HL-60/S4 treated with retinoic acid at 250 ng/mL for 4 days and 3 days (cell line): ENCODE results near the gene DDX39A.
"Not testable (repeated sequence)": the region's sequence is repeated elsewhere in the genome, so short reads cannot be mapped to it uniquely, and the experiment has no call there.

Experiments
- in situ Hi-C: fragments of 300-500 bp; cut with MboI; formaldehyde crosslinking; loops from 2 replicates; pipeline ENCODE4 v1.7.0; 2022; ENCODE audit warnings: low sequenced_read_pairs

Gene DDX39A

GRCh38 chr19:14419106-14419813, at the start of gene DDX39A:
Gene DDX39A, minus strand, starts transcription at chr19:14419341. Its CDS starts 6,121 bp downstream, at chr19:14413220.
- in situ Hi-C loops = no loop called here

GRCh38 chr19:14467816-14468215, 48.7 kb upstream of the DDX39A start:
- in situ Hi-C loops = no loop called here

GRCh38 chr19:14467391-14467790, 48.2 kb upstream of the DDX39A start:
- in situ Hi-C loops = no loop called here

- in situ Hi-C loops = no loop called here
Measured at GRCh38 chr19:14463747-14464146, 44.6 kb upstream of the DDX39A start.

- in situ Hi-C loops = not testable (repeated sequence)
Measured at GRCh38 chr19:14462401-14462800, 43.3 kb upstream of the DDX39A start.

- in situ Hi-C loops = no loop called here
Measured at GRCh38 chr19:14460935-14461334, 41.8 kb upstream of the DDX39A start.

GRCh38 chr19:14459703-14460102, 40.6 kb upstream of the DDX39A start:
- in situ Hi-C loops = no loop called here

- in situ Hi-C loops = not testable (repeated sequence)
Measured at GRCh38 chr19:14452303-14452702, 33.2 kb upstream of the DDX39A start.

- in situ Hi-C loops = no loop called here
Measured at GRCh38 chr19:14450876-14451275, 31.7 kb upstream of the DDX39A start.

- in situ Hi-C loops = no loop called here
Measured at GRCh38 chr19:14450168-14450874, 31.2 kb upstream of the DDX39A start.

GRCh38 chr19:14449321-14449720, 30.2 kb upstream of the DDX39A start:
- in situ Hi-C loops = no loop called here

- in situ Hi-C loops = no loop called here
Measured at GRCh38 chr19:14446336-14447036, 27.3 kb upstream of the DDX39A start.

- in situ Hi-C loops = no loop called here
Measured at GRCh38 chr19:14443632-14444216, 24.6 kb upstream of the DDX39A start.

GRCh38 chr19:14442891-14443631, 23.9 kb upstream of the DDX39A start:
- in situ Hi-C loops = no loop called here

GRCh38 chr19:14441041-14441938, 22.1 kb upstream of the DDX39A start:
- in situ Hi-C loops = no loop called here

- in situ Hi-C loops = no loop called here
Measured at GRCh38 chr19:14440049-14440448, 20.9 kb upstream of the DDX39A start.

GRCh38 chr19:14439014-14439413, 19.9 kb upstream of the DDX39A start:
- in situ Hi-C loops = no loop called here

GRCh38 chr19:14437578-14438140, 18.5 kb upstream of the DDX39A start:
- in situ Hi-C loops = no loop called here

GRCh38 chr19:14435320-14436050, 16.3 kb upstream of the DDX39A start:
- in situ Hi-C loops = no loop called here
